Type B pancreatic cell (in vitro differentiated cells): ENCODE results near the gene REXO5. TPM values are rescaled to one million over a fixed set of nuclear protein-coding genes. Genes with fewer than 3 reads are reported as not detected.
A peak's percentile ranks its signal among the peaks of the same experiment; 100 is the strongest.
"Not testable (repeated sequence)": the region's sequence is repeated elsewhere in the genome, so short reads cannot be mapped to it uniquely, and the experiment has no call there.

Source experiments
- DNase-seq: peaks from one replicate; pipeline ENCODE4 v3.0.0; 2021; ENCODE audit warnings: mixed read lengths; ENCODE audit not compliant: unreplicated experiment; ENCODE audit errors: extremely low spot score
- H3K27ac Mint-ChIP-seq: 2 replicates; pipeline ENCODE4 v1.8.0; 2021; ENCODE audit warnings: mild to moderate bottlenecking, mixed read lengths
- H3K27me3 Mint-ChIP-seq: 2 replicates; pipeline ENCODE4 v1.8.0; 2021; ENCODE audit warnings: mixed read lengths
- H3K36me3 Mint-ChIP-seq: 2 replicates; pipeline ENCODE4 v1.8.0; 2021; ENCODE audit warnings: mixed read lengths
- H3K4me1 Mint-ChIP-seq: one replicate; pipeline ENCODE4 v1.8.0; 2021; ENCODE audit warnings: mixed read lengths; ENCODE audit not compliant: unreplicated experiment
- H3K4me3 Mint-ChIP-seq: 2 replicates; pipeline ENCODE4 v1.8.0; 2021; ENCODE audit warnings: mild to moderate bottlenecking, mixed read lengths
- H3K9me3 Mint-ChIP-seq: 2 replicates; pipeline ENCODE4 v1.8.0; 2021; ENCODE audit warnings: mixed read lengths
- CTCF ChIP-seq: fragments of 200-600 bp; sonication (generic); conservative IDR thresholded peaks from 2 replicates; pipeline ENCODE4 v1.5.0; 2021; ENCODE audit warnings: antibody characterized with exemption, mild to moderate bottlenecking
- total RNA-seq: library from RNA; stranded (reverse); gene quantifications from 2 replicates; pipeline ENCODE4 v1.2.1, GENCODE V29; 2021; ENCODE audit warnings: low replicate concordance

The REXO5 gene
- total RNA-seq, 1 donor from 2014 or later: 8.2 TPM

- no peak for TF ChIP-seq CTCF
- peak overlapping the region; percentile 41 for H3K4me3 Mint-ChIP-seq
- no peaks in the 10 kb centered on the region for H3K9me3 Mint-ChIP-seq
- H3K27ac Mint-ChIP-seq: peak overlapping the region; percentile 60
- no peaks in the 10 kb centered on the region for H3K27me3 Mint-ChIP-seq
- peaks cover 5% of the 10 kb centered on the region for H3K36me3 Mint-ChIP-seq
- peaks cover 5% of the 10 kb centered on the region for H3K4me1 Mint-ChIP-seq
- no peak for DNase-seq
Measured at GRCh38 chr16:20803561-20804214, 2.6 kb upstream of the REXO5 start.

- H3K27me3 Mint-ChIP-seq, H3K4me1 Mint-ChIP-seq, H3K9me3 Mint-ChIP-seq, H3K36me3 Mint-ChIP-seq, DNase-seq: not testable (repeated sequence)
- peak overlapping the region; percentile 94 for H3K27ac Mint-ChIP-seq
- H3K4me3 Mint-ChIP-seq: peak overlapping the region; percentile 97
Measured at GRCh38 chr16:20805684-20806167, 601 bp upstream of the REXO5 start.

GRCh38 chr16:20807862-20808261, 1.5 kb downstream of the REXO5 start:
- DNase-seq: no peak
- H3K4me1 Mint-ChIP-seq: peaks cover 10% of the 10 kb centered on the region
- TF ChIP-seq CTCF: no peak
- H3K27me3 Mint-ChIP-seq: no peaks in the 10 kb centered on the region
- no peaks in the 10 kb centered on the region for H3K9me3 Mint-ChIP-seq
- H3K36me3 Mint-ChIP-seq: no peaks in the 10 kb centered on the region
- peak overlapping the region; percentile 97 for H3K4me3 Mint-ChIP-seq
- peak overlapping the region; percentile 65 for H3K27ac Mint-ChIP-seq

DNA sequence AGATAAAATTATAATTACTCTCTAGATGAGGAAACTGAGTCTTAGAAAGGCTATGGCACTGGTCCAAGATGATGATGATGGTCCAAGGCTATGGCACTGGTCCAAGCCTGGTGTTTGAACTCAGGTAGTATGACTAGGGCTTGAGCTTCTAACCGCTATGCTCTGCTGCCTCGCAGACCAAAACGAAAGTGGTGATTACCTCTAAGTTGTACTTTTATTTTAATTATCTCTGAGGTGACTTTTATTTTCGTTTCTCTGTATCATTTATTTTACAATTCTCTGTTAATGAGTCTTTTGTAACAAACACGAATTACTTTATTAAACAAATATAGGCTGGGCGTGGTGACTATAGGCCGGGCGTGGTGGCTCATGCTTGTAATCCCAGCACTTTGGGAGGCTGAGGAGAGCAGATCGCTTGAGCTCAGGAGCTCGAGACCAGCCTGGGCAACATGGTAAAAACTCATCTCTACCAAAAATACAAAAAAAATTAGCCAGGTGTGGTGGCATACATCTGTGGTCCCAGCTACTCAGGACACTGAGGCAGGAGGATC, 5.6 kb downstream of the REXO5 start:
- H3K4me1 Mint-ChIP-seq: peaks cover 5% of the 10 kb centered on the region
- H3K27me3 Mint-ChIP-seq: no peaks in the 10 kb centered on the region
- H3K27ac Mint-ChIP-seq: no peak overlapping the region
- no peak for DNase-seq
- TF ChIP-seq CTCF: no peak
- H3K4me3 Mint-ChIP-seq: no peak overlapping the region
- H3K36me3 Mint-ChIP-seq: peaks cover 3% of the 10 kb centered on the region
- H3K9me3 Mint-ChIP-seq: no peaks in the 10 kb centered on the region

DNA sequence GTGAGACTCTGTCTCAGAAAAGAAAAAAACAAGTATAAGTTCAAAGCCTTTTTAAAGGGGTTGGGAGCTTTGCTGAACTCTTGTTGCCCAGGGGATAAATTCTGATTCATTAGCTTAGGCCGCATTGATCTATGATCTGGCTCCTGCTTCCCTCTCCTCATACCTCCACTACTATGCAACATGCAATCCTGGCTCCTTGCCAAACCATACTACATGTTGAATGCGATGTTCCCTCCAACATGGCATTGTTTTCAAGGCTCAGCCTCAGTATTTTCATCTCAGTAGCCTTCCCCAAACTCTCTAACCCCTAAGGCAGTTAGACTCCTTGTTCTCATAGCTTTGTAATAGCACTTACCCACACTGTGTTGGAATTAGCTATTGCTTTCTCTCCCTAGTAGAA, 6.2 kb downstream of the REXO5 start:
- TF ChIP-seq CTCF: no peak
- no peaks in the 10 kb centered on the region for H3K27me3 Mint-ChIP-seq
- H3K4me3 Mint-ChIP-seq: no peak overlapping the region
- H3K36me3 Mint-ChIP-seq: peaks cover 7% of the 10 kb centered on the region
- DNase-seq: no peak
- H3K9me3 Mint-ChIP-seq: no peaks in the 10 kb centered on the region
- peaks cover 5% of the 10 kb centered on the region for H3K4me1 Mint-ChIP-seq
- no peak overlapping the region for H3K27ac Mint-ChIP-seq

DNA sequence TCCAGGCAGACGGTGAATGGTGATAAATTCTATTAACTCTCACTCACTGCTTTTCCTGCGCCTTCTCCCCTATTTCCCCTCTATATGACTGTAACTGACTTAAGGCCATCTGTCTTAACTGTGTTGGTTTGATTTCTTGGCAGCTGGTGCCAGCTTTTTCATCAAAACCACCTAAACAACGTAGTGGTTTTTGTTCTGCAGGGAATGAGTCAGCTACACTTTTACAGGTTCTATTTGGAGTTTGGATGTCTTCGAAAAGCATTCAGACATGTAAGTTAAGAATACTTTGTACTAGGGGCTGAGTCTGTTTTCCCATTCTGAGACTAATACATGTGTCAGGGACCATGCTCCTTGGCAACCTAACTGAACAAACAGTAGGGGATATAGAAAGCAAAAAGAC, 8.5 kb downstream of the REXO5 start:
- no peaks in the 10 kb centered on the region for H3K9me3 Mint-ChIP-seq
- H3K4me3 Mint-ChIP-seq: no peak overlapping the region
- H3K4me1 Mint-ChIP-seq: peaks cover 5% of the 10 kb centered on the region
- TF ChIP-seq CTCF: no peak
- H3K27me3 Mint-ChIP-seq: no peaks in the 10 kb centered on the region
- H3K27ac Mint-ChIP-seq: no peak overlapping the region
- no peak for DNase-seq
- peaks cover 7% of the 10 kb centered on the region for H3K36me3 Mint-ChIP-seq
